GM21515 (cell line): ENCODE measurements around the gene TLR2.
"Not testable (repeated sequence)": the region's sequence is repeated elsewhere in the genome, so short reads cannot be mapped to it uniquely, and the experiment has no call there.

ENCODE experiments used
- ATAC-seq: cut with Tn5 transposase; IDR thresholded peaks from one replicate; pipeline ENCODE4 v1.9.1; 2021; ENCODE audit not compliant: unreplicated experiment

TLR2 gene

GRCh38 chr4:153661215-153661822 lies 22.8 kb upstream of the TLR2 start:
- no peak for ATAC-seq

GRCh38 chr4:153661908-153662307 lies 22.2 kb upstream of the TLR2 start:
- no peak for ATAC-seq

GRCh38 chr4:153663667-153664066 lies 20.4 kb upstream of the TLR2 start:
- no peak for ATAC-seq

- not testable (repeated sequence) for ATAC-seq
These were observed 17.6 kb upstream of the TLR2 start for GRCh38 chr4:153666505-153666904.

- no peak for ATAC-seq
These were observed 15.4 kb upstream of the TLR2 start for GRCh38 chr4:153668647-153669046.

- ATAC-seq: no peak
These were observed 14.2 kb upstream of the TLR2 start for GRCh38 chr4:153669838-153670237.

GRCh38 chr4:153676486-153676885 lies 7.6 kb upstream of the TLR2 start:
- no peak for ATAC-seq

- ATAC-seq: no peak
These were observed 7.1 kb upstream of the TLR2 start for GRCh38 chr4:153676984-153677383.

- no peak for ATAC-seq
These were observed 4.6 kb upstream of the TLR2 start for GRCh38 chr4:153679486-153679885.

- ATAC-seq: no peak
These were observed 308 bp upstream of the TLR2 start for GRCh38 chr4:153683763-153684181.

- no peak for ATAC-seq
These were observed 891 bp downstream of the TLR2 start for GRCh38 chr4:153684971-153685371.

- ATAC-seq: no peak
These were observed 20.4 kb downstream of the TLR2 start for GRCh38 chr4:153704522-153704921.

GRCh38 chr4:153705743-153706468 lies 21.8 kb downstream of the TLR2 start:
- ATAC-seq: no peak

- no peak for ATAC-seq
These were observed 22.4 kb downstream of the TLR2 start for GRCh38 chr4:153706519-153706918.

- no peak for ATAC-seq
These were observed 26.6 kb downstream of the TLR2 start for GRCh38 chr4:153710681-153711080.

GRCh38 chr4:153713866-153714646 lies 30.0 kb downstream of the TLR2 start:
- no peak for ATAC-seq

GRCh38 chr4:153722036-153722435 lies 38.0 kb downstream of the TLR2 start:
- ATAC-seq: no peak

GRCh38 chr4:153724606-153725005 lies 40.5 kb downstream of the TLR2 start:
- ATAC-seq: no peak

GRCh38 chr4:153725136-153725830 lies 41.2 kb downstream of the TLR2 start:
- ATAC-seq: no peak

GRCh38 chr4:153725831-153726154 lies 41.7 kb downstream of the TLR2 start:
- ATAC-seq: no peak

GRCh38 chr4:153728151-153728550 lies 44.1 kb downstream of the TLR2 start:
- no peak for ATAC-seq

- peak; percentile 73 for ATAC-seq
These were observed 44.6 kb downstream of the TLR2 start for GRCh38 chr4:153728660-153729059.
